GM19328 (cell line): ENCODE data around the gene MED25.

Experiments
- ATAC-seq: cut with Tn5 transposase; IDR thresholded peaks from one replicate; pipeline ENCODE4 v1.9.1; 2021; ENCODE audit warnings: mild to moderate bottlenecking, moderate library complexity; ENCODE audit not compliant: unreplicated experiment

MED25 gene

DNA sequence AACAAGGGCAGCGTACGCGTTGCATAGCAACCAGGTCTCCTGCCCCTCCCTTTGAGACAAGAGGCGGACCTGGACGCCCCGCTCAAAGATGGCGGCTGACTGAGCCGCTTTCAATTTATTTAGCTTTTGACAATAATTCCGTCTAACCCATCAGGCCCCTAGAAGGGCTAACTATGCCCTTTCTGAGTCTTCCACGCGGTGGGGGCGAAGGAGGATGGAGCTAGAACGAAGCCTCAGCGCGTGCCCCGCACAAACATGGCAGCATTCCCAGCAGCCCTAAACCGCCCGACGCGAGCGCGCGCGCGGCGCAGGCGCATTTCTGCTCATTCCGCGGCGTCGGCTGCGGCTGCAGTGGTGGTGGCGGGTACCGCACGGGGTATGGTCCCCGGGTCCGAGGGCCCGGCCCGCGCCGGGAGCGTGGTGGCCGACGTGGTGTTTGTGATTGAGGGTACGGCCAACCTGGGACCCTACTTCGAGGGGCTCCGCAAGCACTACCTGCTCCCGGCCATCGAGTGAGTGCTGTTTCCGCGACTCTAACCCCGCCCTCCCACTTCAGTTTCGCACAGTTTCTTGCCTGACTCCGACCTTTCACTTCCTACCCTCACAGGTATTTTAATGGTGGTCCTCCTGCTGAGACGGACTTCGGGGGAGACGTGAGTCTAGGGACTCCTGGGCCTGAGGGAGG, at the start of gene MED25:
MED25 (plus strand) TSS at position 326 of the 685 bp plus-strand sequence; CDS start at position 379, 53 bp downstream.
- ATAC-seq, result peak; percentile 62

DNA sequence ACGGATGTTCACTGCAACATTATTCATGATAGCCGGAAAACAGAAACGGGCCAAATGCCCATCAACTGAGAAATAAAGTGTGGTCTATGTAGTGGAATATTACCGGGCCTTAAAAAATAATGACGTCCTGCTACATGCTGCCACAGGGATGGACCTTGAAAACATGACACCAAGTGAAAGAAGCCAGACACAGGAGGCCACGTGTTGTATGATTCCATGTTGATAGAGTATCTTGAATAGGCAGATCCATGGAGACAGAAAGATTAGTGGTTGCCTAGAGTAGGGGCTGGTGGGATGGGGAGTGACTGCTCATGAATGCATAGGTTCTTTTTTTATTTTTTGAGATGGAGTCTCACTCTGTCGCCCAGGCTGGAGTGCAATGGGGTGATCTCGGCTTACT, 47.6 kb upstream of the MED25 start:
- no peak for ATAC-seq

DNA sequence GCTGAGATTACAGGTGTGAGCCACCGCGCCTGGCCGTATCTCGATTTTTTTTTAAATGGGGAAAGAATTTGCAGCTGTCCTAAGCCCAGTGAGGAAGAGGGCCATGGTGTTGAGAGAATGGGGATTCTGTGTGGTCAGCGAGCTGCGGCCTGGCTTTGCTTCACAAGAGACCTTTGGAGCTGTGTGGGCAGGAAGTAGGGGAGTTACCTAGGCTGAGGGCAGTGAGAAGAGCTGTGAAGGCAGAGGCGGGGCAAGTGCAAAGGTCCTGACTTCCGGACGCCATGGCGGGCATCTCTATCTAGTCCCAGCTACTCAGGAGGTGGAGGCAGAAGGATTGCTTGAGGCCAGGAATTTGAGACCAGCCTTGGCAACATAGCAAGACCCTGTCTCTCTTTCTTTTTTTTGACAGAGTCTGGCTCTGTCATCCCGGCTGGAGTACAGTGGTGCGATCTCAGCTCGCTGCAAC, 46.4 kb upstream of the MED25 start:
- no peak for ATAC-seq

DNA sequence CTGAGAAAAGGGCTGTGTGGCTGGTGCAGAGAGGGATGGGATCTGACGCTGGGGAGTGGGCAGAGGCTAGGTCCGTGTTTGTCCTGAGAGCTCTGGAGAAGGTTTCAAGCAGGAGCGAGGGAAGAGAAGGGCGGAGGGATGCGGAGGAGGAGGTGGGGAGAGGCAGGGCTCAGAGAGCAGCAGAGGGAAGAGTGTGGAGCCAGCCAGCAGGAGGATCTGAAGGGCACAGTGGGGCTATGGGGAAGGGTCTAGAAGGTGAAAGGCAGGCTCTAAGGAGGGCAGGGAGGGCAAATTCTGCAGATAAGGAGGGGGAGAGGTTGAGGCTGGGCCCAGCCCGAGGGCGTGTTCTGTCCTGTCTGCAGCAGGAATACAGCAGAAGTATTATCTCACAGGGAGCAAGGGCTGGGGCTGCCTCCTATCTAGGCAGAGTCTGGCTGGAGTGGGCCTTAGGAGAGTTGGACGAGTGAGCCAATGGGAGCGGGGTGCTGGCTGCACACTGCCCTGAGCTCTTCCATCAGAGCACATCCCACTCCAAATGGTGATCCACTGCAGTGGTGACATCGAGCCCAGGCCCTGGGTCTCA, 45.1 kb upstream of the MED25 start:
- ATAC-seq, result no peak

DNA sequence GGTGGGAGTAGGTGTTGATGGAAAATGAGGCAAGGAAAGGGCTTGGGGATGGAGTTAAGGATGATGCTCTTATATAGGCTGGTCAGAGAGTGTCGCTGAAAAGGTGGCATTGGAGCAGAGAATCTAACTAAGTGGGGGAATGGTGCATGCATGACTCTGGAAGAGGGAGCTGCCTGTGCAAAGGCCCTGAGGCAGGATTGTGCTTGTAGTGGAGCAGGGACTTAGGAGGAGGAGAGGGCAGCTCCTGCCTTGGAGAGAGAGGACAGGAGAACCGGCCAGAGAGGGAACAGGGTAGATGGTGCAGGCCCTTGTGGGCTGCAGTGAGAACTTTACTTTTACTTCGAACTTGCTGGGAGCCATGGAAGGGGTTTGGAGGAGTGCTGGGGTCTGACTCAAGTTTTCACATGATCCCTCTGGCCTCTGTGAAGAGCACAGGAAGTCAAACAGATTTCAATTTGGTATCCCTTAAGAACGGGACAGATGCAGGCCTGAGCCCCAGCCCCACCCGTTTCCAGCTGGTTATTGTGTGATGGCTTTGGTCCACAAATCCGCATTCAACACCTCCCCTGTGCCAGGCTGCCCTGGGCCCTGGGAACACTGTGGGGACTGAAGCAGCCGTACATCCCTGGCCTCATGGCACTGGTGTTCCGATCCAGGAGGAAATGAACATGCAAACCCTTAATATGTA, 44.3 kb upstream of the MED25 start:
- no peak for ATAC-seq

DNA sequence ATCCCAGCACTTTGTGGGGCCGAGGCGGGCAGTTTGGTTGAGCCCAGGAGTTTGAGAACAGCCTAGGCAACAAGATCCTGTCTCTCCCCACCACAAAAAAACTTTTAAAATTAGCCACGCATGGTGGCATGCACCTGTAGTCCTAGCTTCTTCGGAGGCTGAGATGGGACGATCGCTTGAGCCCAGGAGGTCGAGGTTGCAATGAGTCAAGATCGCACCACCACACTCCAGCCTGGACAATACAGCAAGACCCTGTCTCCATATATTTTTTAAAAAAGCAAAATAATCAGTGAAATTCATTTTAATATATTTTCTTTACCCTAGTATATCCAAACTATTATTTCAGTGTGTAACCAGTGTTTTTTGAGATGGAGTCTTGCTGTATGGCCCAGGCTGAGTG, 43.1 kb upstream of the MED25 start:
- no peak for ATAC-seq

DNA sequence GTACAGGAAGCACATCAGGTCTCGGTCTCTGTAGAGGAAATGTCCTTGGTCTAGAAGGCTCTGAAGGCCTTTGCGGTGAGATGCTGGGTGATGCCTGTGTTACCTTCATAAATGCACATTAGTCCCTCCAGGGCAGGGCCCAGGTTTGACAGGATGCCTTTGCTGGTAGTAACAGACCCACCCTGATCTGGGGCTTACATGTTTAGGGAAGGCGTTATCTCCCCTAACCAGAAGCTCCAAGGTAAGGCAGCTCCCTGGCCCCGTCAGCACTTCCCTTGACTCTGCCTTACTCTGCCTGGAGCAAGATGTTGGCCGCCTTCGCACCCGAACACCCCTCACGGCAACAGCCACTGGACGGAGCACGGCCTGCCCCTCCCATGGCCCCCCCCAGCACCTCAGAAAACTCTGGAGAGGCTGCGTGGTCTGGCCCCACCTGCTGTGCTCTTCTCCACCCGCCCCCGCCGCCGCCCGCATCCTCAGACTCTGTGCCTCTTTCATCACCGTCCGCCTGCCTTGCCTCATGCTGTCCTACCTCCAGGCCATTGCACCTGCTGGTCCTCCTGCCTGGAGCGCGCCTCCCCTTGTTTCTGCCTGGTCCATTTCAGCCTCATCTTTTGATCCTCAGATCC, 42.2 kb upstream of the MED25 start:
- ATAC-seq, result no peak

DNA sequence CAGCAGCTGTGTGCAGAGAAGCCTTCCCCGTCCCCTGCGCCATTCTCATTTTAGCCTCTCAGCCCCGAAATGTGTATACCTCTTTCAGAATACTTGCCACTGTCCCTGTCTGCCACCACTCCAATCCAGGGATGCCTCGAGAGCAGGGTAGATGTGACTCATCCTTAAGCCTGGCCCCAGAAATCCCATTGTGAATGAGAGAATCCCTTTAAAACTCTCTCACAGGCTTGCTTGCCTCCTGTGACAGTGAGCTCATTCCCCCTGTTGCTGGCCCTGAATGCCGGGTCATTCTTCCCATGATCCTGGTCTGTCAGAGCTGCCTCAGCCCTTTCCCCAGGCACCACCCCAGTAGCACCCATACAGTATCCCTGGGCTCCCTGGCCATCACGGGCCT, 41.7 kb upstream of the MED25 start:
- ATAC-seq, result no peak

DNA sequence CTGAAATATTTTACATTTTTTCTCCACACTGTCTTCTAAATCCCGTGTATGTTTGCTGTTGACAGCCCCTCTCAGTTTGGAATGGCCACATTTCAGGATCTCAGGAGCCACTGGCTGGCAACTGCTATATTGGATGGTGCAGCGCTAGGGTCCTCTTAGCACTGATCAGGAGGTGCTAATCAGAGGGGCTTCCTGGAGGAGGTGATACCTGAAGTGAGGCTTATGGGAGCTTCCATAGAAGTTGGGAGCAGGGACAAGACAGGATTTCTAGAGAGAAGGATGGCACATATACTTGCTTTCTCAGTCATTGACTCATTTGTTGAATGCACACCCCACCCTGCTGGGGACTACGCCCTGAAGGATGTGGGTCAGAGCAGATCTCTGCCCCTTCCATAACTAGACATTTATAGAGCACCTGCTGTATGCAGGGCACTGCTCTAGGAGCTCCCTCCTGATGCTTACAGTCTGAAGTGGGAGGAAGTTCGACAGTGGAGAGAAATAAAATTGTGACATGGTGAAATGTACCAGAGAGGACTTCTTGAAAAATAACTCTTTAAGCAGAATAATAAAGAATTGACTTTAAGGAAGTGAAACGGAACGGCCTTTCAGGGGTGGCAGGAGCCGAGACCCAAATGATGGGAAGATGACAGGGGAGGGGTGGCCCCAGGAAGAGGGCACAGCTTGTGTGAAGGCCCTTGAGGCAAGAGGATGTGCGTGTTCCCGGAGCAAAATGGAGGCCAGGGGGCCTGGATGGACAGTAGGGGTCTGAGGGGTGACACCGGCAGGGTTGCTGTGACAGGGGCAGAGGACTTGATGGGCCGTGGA, 38.1 kb upstream of the MED25 start:
- ATAC-seq, result no peak

DNA sequence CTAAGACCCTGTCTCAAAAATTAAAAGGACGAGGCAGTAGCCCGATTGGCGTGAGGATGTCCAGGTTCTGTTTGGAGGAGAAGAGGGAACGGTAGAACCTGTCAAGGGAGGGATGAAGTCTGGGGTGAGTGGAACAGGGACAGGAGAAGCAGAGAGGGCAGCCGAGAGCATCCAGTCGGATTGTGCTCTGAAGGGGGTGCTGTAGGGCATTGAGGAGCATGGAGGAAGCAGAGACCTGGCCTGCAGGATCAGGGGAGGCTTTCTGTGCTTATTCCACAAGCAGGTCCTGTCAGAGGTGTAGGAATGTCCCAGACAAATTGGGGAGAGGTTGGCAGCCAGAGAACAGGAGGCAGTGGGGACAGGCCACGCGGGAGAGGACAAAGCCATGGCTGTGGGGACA, 37.2 kb upstream of the MED25 start:
- no peak for ATAC-seq

DNA sequence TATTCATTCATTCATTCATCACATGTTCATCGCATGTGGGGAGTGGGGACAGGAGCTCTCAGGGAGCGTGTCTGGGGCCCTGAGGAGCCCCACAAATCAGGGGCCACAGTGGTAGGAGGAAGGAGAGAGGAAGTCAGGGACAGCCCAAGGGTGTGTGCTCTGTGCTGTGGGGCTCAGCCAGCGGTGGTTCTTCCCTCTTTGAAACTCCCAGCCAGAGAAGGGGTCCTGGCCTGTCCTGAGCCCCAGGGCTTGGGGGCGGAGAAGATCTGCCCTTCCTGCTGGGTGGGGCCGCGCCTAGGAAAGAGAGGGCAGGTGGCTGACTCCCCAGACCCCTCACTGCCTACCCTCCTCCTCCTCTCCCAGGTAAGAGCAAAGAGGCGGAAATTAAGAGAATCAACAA, 36.7 kb upstream of the MED25 start:
- ATAC-seq, result no peak

DNA sequence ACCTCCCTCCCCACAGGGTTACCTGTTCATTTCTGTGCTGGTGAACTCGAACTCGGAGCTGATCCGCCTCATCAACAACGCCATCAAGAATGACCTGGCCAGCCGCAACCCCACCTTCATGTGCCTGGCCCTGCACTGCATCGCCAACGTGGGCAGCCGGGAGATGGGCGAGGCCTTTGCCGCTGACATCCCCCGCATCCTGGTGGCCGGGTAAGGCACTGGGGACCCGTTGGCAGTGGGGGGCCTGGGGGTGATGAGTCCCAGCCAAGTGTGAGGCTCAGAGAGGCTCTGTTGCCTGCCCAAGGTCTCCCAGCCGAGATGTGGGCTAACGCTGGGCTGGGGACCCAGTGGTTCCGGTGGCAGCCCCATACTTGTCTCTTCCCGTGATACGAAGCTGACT, 35.6 kb upstream of the MED25 start:
- ATAC-seq, result no peak

DNA sequence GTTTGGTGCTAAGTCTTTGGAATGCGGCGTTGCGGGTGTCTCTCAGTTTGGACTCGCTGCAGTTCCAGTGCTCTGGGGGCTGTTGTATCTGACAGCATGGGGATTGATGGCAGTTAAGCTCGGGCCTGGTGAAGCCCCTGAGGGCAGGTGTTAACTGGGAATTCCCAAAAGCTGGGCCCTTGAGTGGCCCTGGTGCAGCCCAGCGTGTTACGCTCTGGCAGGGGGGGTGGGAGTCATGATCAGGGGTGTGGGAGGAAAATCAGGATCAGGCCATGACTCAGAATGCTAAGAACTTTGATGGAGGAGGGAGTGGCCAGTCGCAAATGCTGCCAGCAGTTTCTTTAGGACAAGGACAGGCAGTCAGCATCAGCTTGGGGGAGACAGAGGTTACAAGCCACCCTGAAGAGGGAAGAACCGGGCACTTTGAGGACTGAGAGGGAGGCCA, 31.7 kb upstream of the MED25 start:
- ATAC-seq, result no peak

DNA sequence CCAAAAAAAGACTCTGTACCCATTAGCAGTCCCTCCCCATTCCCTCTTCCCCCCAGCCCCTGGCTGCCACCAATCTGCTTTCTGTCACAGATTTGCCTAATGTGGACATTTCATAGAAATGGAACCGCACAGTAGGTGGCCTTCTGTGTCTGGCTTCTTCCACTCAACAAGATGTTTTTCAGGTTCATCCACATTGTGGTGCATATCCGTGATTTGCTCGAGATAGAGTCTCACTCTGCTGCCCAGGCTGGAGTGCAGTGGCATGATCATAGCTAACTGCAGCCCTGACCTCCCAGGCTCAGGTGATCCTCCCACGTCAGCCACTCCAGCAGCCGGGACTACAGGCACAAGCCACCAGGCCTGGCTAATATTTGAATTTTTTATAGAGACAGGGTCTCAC, 30.3 kb upstream of the MED25 start:
- ATAC-seq, result no peak

DNA sequence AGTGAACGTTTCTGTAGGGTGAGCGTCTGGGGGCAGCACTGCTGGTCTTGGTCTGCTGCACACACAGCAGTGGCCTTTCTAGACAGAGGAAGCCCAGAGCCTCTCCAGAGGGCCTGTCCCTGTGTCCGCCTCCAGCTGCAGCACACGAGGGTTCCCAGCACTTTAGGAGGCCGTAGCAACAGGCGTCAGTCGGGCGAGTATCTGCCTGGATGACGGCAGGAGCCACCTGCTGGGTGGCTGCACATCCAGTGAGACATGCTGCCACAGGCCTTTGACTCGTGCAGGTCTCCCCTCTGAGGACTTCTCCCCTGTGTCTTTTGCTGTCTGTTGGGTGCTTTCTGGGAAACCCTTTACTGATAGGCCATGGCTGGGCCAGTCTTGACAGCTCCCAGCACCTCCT, 29.2 kb upstream of the MED25 start:
- ATAC-seq, result no peak

DNA sequence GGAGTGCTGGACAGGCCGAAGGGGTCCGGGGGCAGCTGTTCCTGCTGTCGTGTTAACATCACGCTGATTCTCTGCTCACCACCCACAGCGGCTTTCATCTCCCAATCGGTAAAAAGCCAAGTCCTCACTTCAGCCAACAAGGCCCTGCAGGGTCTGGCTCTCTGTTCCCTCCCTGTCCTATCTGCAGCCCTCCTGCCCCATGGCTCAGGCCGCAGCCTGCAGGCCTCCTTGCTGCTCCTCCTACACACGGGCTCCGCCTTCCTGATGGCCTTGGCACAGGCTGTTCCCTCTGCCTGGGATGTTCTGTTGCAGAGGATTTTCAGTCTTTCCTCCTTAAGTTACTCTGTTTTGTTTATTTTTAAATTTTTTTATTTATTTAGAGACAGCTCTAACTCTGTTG, 27.2 kb upstream of the MED25 start:
- ATAC-seq, result no peak

DNA sequence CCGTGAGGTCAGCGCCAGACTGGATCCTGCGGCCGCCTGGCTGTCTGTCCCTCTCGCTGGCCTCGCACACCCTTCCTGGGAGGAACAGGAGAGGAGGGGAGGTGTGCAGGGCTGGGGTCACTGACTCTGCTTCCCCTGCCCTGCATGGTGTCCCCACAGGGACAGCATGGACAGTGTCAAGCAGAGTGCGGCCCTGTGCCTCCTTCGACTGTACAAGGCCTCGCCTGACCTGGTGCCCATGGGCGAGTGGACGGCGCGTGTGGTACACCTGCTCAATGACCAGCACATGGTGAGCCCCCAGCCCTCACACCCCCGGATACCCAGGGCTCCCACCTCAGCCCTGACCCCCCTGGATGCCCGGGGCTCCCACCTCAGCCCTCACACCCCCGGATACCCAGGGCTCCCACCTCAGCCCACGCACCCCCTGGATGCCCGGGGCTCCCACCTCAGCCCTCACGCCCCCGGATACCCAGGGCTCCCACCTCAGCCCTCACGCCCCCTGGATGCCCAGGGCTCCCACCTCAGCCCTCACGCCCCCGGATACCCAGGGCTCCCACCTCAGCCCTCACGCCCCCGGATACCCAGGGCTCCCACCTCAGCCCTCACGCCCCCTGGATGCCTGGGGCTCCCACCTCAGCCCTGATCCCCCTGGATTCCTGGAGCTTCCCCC, 26.2 kb upstream of the MED25 start:
- no peak for ATAC-seq

DNA sequence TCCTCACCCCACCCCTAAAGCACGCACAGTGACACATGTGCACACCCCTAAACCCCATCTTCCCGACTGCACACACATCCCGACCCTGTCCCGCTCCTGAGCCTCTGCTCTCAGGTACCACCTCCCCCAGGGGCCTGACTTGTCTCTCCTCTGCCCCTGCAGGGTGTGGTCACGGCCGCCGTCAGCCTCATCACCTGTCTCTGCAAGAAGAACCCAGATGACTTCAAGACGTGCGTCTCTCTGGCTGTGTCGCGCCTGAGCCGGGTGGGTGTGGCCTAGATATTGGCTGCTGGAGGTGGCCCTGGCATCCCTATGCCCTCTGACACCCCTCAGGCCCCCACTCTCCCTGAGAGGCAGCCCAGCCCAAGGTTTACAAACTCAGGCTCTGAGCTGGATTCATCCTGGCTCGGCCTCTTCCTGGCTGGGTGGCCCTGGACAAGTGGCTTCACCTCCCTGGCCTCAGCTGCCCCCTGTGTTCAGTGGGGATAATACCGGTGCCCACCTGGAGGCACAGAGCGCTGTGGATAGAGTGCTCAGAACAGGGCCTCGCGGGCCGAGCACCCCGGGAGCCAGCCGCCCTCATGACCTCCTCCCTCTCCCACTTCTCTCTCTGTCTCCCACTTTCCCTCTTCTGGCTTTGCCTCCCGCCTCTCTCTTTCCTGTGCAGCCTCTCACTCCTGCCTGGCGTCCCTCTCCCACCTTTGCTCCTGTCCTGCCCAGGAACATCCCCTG, 25.1 kb upstream of the MED25 start:
- no peak for ATAC-seq

DNA sequence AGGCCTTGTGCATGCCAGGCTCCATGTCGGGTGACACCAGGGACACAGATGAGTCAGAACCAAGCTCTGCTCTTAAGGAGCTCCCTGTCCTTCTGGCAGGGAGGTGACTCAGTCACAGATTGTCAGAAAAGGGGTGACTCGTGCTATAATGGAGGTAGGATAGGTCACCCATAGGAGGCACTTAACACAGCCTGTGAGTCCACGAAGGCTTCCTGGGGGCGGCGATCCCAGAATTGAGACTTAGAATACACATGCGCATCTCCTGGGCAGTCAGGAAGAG, 24.6 kb upstream of the MED25 start:
- ATAC-seq, result no peak

DNA sequence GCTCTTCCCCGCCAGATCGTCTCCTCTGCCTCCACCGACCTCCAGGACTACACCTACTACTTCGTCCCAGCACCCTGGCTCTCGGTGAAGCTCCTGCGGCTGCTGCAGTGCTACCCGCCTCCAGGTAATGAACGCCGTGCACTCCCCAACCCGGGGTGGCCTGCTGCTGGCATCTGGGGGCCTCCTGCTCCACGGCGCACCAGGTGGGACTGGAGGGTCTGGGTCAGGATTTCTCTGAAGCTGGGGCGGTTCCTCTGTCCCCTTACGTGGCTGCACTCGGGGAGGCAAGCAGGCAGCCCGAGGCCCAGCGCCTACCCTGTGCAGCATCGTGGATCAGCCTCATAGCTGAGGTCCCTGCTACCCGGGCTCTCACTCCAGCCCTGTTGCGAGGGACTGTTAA, 22.5 kb upstream of the MED25 start:
- ATAC-seq, result no peak
